ENCODE results near the gene IBA57. TPM values are rescaled to one million over a fixed set of nuclear protein-coding genes. Genes with fewer than 3 reads are reported as not detected.

Gene IBA57
- total RNA-seq, 4 donors from 2014 or later, result 3.7 to 11.8 (median 6.6) TPM

DNA sequence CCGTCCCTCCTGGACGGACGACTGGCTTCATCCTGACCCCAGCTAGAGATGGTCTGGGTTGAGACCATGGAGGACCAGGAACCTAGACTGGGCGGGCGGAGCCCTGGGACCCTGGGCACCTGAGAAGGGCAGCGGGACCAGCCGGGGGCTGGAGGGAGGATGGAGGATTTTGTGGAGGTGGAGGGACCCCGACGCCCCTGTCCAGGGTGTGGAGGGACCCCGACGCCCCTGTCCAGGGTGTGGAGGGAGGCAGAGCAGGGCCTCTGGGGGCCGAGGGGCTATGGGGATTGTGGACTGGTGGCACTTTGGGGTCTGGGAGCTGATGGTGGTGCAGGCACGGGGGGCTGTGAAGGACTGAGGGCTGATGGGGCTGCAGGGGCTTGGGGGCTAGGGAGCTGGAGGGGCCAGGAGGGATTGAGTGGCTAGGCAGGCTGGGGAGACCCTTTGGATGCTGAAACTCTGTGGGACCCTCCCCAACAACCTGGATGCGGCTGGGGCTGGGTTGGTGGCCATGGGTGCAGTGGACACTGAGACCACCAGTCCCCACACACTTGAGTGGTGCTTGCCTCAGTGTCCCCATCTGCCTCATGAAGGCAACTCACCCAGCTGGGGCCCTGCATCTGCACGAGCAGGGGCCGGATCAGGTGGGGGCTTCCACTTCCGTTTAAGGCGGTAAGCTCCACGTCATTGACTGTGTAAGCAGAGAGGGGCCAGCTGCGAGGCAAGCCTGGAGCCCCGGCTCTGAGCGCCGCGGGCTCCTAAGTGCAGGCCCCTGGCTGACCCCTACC, 8.5 kb upstream of the IBA57 start:
- intact Hi-C loops (cut with DNase I), result no loop called here
- Histone ChIP-seq H3K36me3 (peaks cover 0 to 7% (median 0%) of the 10 kb centered on the region in 4 donors), H3K27me3 (peaks cover 0 to 8% (median under 1%) of the 10 kb centered on the region in 4 donors), H3K4me1 (peaks cover 13 to 52% (median 37%) of the 10 kb centered on the region in 4 donors), H3K4me3 (no peak overlapping the region), H3K27ac (replicated peaks in 1 of 4) (no peak overlapping the region), H3K9me3 (no peaks in the 10 kb centered on the region)
- no peak for DNase-seq (ENCODE audit: extremely low spot score)
- TF ChIP-seq EP300 (IDR thresholded peaks at IDR 0.05) (no peak), CTCF (IDR thresholded peaks at IDR 0.05) (no peak), POLR2A (IDR thresholded peaks at IDR 0.05; ENCODE audit: low read depth) (no peak), POLR2AphosphoS5 (IDR thresholded peaks at IDR 0.05) (no peak)
- 91% methylated on average over 10 of the region's 24 CpGs for WGBS

DNA sequence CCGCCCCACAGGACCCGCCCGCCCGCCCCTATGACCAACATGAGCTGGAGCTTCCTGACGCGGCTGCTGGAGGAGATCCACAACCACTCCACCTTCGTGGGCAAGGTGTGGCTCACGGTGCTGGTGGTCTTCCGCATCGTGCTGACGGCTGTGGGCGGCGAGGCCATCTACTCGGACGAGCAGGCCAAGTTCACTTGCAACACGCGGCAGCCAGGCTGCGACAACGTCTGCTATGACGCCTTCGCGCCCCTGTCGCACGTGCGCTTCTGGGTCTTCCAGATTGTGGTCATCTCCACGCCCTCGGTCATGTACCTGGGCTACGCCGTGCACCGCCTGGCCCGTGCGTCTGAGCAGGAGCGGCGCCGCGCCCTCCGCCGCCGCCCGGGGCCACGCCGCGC, 7.9 kb upstream of the IBA57 start:
- H3K27ac ChIP-seq (replicated peaks in 1 of 4), result no peak overlapping the region
- intact Hi-C loops (cut with DNase I), result no loop called here
- no peak for TF ChIP-seq CTCF (IDR thresholded peaks at IDR 0.05)
- no peak for TF ChIP-seq EP300 (IDR thresholded peaks at IDR 0.05)
- TF ChIP-seq POLR2AphosphoS5 (IDR thresholded peaks at IDR 0.05), result no peak
- TF ChIP-seq POLR2A (IDR thresholded peaks at IDR 0.05; ENCODE audit: low read depth), result no peak
- no peak for DNase-seq (ENCODE audit: extremely low spot score)
- no peaks in the 10 kb centered on the region for H3K9me3 ChIP-seq
- H3K4me1 ChIP-seq, result peaks cover 18 to 52% (median 38%) of the 10 kb centered on the region in 4 donors
- WGBS, result 56% methylated on average over 23 of the region's 43 CpGs
- H3K4me3 ChIP-seq, result no peak overlapping the region
- H3K36me3 ChIP-seq, result peaks cover 0 to 7% (median 0%) of the 10 kb centered on the region in 4 donors
- peaks cover 0 to 13% (median 3%) of the 10 kb centered on the region in 4 donors for H3K27me3 ChIP-seq

DNA sequence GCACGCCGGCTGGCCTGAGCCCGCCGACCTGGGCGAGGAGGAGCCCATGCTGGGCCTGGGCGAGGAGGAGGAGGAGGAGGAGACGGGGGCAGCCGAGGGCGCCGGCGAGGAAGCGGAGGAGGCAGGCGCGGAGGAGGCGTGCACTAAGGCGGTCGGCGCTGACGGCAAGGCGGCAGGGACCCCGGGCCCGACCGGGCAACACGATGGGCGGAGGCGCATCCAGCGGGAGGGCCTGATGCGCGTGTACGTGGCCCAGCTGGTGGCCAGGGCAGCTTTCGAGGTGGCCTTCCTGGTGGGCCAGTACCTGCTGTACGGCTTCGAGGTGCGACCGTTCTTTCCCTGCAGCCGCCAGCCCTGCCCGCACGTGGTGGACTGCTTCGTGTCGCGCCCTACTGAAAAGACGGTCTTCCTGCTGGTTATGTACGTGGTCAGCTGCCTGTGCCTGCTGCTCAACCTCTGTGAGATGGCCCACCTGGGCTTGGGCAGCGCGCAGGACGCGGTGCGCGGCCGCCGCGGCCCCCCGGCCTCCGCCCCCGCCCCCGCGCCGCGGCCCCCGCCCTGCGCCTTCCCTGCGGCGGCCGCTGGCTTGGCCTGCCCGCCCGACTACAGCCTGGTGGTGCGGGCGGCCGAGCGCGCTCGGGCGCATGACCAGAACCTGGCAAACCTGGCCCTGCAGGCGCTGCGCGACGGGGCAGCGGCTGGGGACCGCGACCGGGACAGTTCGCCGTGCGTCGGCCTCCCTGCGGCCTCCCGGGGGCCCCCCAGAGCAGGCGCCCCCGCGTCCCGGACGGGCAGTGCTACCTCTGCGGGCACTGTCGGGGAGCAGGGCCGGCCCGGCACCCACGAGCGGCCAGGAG, 7.2 kb upstream of the IBA57 start:
- TF ChIP-seq EP300 (IDR thresholded peaks at IDR 0.05) (no peak), CTCF (IDR thresholded peaks at IDR 0.05) (no peak), POLR2A (IDR thresholded peaks at IDR 0.05; ENCODE audit: low read depth) (no peak)
- Histone ChIP-seq H3K9me3 (no peaks in the 10 kb centered on the region), H3K4me1 (peaks cover 24 to 56% (median 43%) of the 10 kb centered on the region in 4 donors), H3K36me3 (peaks cover 0 to 7% (median 0%) of the 10 kb centered on the region in 4 donors), H3K4me3 (no peak overlapping the region), H3K27me3 (peaks cover 0 to 19% (median 5%) of the 10 kb centered on the region in 4 donors), H3K27ac (replicated peaks in 1 of 4) (no peak overlapping the region)
- no peak for DNase-seq (ENCODE audit: extremely low spot score)
- intact Hi-C loops (cut with DNase I), result no loop called here
- 64% methylated on average over 37 of the region's 98 CpGs for WGBS

GRCh38 chr1:228159008-228159665, 6.5 kb upstream of the IBA57 start:
- H3K4me3 ChIP-seq, result no peak overlapping the region
- no peak for TF ChIP-seq POLR2AphosphoS5 (IDR thresholded peaks at IDR 0.05)
- no peak for TF ChIP-seq POLR2A (IDR thresholded peaks at IDR 0.05; ENCODE audit: low read depth)
- TF ChIP-seq EP300 (IDR thresholded peaks at IDR 0.05), result no peak
- 82% methylated on average over 14 of the region's 14 CpGs for WGBS
- H3K27ac ChIP-seq (replicated peaks in 1 of 4), result no peak overlapping the region
- peaks cover 27 to 63% (median 49%) of the 10 kb centered on the region in 4 donors for H3K4me1 ChIP-seq
- peaks cover 0 to 6% (median 0%) of the 10 kb centered on the region in 4 donors for H3K36me3 ChIP-seq
- H3K9me3 ChIP-seq, result no peaks in the 10 kb centered on the region
- peaks cover 0 to 22% (median 5%) of the 10 kb centered on the region in 4 donors for H3K27me3 ChIP-seq
- intact Hi-C loops (cut with DNase I), result no loop called here
- no peak for DNase-seq (ENCODE audit: extremely low spot score)

All from esophagus muscularis mucosa (tissue), 4 donors.